Esophagus muscularis mucosa (tissue), 4 donors: ENCODE results near the gene DOK4. TPM values are rescaled to one million over a fixed set of nuclear protein-coding genes. Genes with fewer than 3 reads are reported as not detected.

Source experiments
- DNase-seq: peaks from one replicate; pipeline ENCODE4 v3.0.0-alpha.2; 2017; ENCODE audit errors: extremely low spot score
- H3K27ac ChIP-seq, 4 donors: fragments of 200-600 bp; sonication (generic); replicated peaks in 1 of 4; 1 replicate in 3 of 4; 2 replicates in 1 of 4; pipeline ENCODE4 v1.5.1; 2016 to 2019; ENCODE audit warnings: mild to moderate bottlenecking in 1 of 4
- H3K27me3 ChIP-seq, 4 donors: fragments of 200-600 bp; sonication (generic); one replicate each; pipeline versions ENCODE4 v1.5.1 to v1.6.0; 2016 to 2019
- H3K36me3 ChIP-seq, 4 donors: fragments of 200-600 bp; sonication (generic); one replicate each; pipeline ENCODE4 v1.5.1; 2016 to 2019
- H3K4me1 ChIP-seq, 4 donors: fragments of 200-600 bp; sonication (generic); one replicate each; pipeline ENCODE4 v1.5.1; 2016 to 2019
- H3K4me3 ChIP-seq, 4 donors: fragments of 200-600 bp; sonication (generic); 1 replicate in 2 of 4; 2 replicates in 2 of 4; pipeline ENCODE4 v1.5.1; 2016 to 2019; ENCODE audit warnings: mild to moderate bottlenecking in 4 of 4, moderate library complexity in 1 of 4
- H3K9me3 ChIP-seq, 4 donors: fragments of 200-600 bp; sonication (generic); 1 replicate in 3 of 4; 2 replicates in 1 of 4; pipeline ENCODE4 v1.5.1; 2016 to 2019
- CTCF ChIP-seq, 3 experiments: fragments of 200-600 bp in 2 of 3; fragments of 450-650 bp in 1 of 3; sonication (generic) in 2 of 3; IDR thresholded peaks; one replicate each; pipeline ENCODE4 v1.5.1; 2017 to 2019; ENCODE audit warnings: antibody characterized with exemption in 3 of 3, mild to moderate bottlenecking in 2 of 3, moderate library complexity in 1 of 3
- EP300 ChIP-seq: sonication (generic); formaldehyde crosslinking; IDR thresholded peaks from one replicate; pipeline ENCODE4 v1.6.1; 2017; ENCODE audit warnings: antibody characterized with exemption
- POLR2A ChIP-seq: fragments of 450-650 bp; IDR thresholded peaks from one replicate; pipeline ENCODE4 v1.6.1; 2017; ENCODE audit warnings: antibody characterized with exemption, moderate library complexity, mild to moderate bottlenecking, low read depth
- POLR2AphosphoS5 ChIP-seq, 2 donors: sonication (generic); formaldehyde crosslinking; IDR thresholded peaks; one replicate each; pipeline ENCODE4 v1.6.1; 2017; ENCODE audit warnings: antibody characterized with exemption in 2 of 2
- WGBS: methylation state at CpG from one replicate; pipeline ENCODE4 v1.1.5; 2018; 5-methylcytosine and 5-hydroxymethylcytosine counted together
- intact Hi-C: fragments of 100-400 bp; cut with DNase I; formaldehyde crosslinking; loops from one replicate; pipeline ENCODE4 v1.15.1; 2023
- total RNA-seq, 4 donors: library from RNA; depleted of rRNA; stranded (reverse); fragments of >200 nt; gene quantifications; one replicate each; pipeline versions ENCODE4 v1.1.0 to v1.2.1, GENCODE V29; 2016

Gene DOK4
- total RNA-seq, 4 donors from 2014 or later, result 14.5 to 36.7 (median 29.4) TPM

GRCh38 chr16:57530522-57531252 lies 44.4 kb upstream of the DOK4 start:
- peaks cover 41 to 70% (median 66%) of the 10 kb centered on the region in 4 donors for H3K4me1 ChIP-seq
- whole genome bisulfite sequencing, result 78% methylated on average over 22 of the region's 22 CpGs

GRCh38 chr16:57530104-57530521 lies 43.8 kb upstream of the DOK4 start:
- TF ChIP-seq CTCF (IDR thresholded peaks at IDR 0.05) (peak in 1 of 3 experiments; percentile 9), POLR2A (no peak), POLR2AphosphoS5 (IDR thresholded peaks at IDR 0.05) (peak; percentile 62 to 77), EP300 (no peak)
- Histone ChIP-seq H3K27me3 (no peaks in the 10 kb centered on the region), H3K4me3 (no peak overlapping the region), H3K27ac (peak overlapping the region; percentile 80 to 90 (median 85)), H3K9me3 (no peaks in the 10 kb centered on the region), H3K4me1 (peaks cover 35 to 65% (median 60%) of the 10 kb centered on the region in 4 donors), H3K36me3 (peaks cover 0 to 29% (median 13%) of the 10 kb centered on the region in 4 donors)
- DNase-seq, result no peak
- intact Hi-C loops, result loop anchor here (10.0 kb wide), 1 partner anchor 345 kb away; the partner anchor contains the start of genes PSME3IP1 and RSPRY1
- 17% methylated on average over 7 of the region's 7 CpGs for WGBS

More at GRCh38 chr16:57530522-57531252, 44.4 kb upstream of the DOK4 start:
- intact Hi-C loops, result loop anchor here (10.0 kb wide), 1 partner anchor 346 kb away; the partner anchor contains the start of genes PSME3IP1 and RSPRY1
- peaks cover 0 to 27% (median 13%) of the 10 kb centered on the region in 4 donors for H3K36me3 ChIP-seq
- H3K4me3 ChIP-seq, result no peak overlapping the region
- H3K27me3 ChIP-seq, result no peaks in the 10 kb centered on the region
- H3K27ac ChIP-seq, result peak overlapping the region; percentile 80 to 90 (median 85)
- DNase-seq, result no peak
- no peaks in the 10 kb centered on the region for H3K9me3 ChIP-seq
- TF ChIP-seq EP300 (no peak), POLR2AphosphoS5 (IDR thresholded peaks at IDR 0.05) (no peak), POLR2A (no peak), CTCF (IDR thresholded peaks at IDR 0.05) (no peak)

- no peaks in the 10 kb centered on the region for H3K27me3 ChIP-seq
- peaks cover 0 to 29% (median 13%) of the 10 kb centered on the region in 4 donors for H3K36me3 ChIP-seq
- H3K27ac ChIP-seq, result peak overlapping the region; percentile 80 to 90 (median 85)
- H3K4me1 ChIP-seq, result peaks cover 31 to 60% (median 54%) of the 10 kb centered on the region in 4 donors
- no peak for DNase-seq
- no peak for TF ChIP-seq POLR2A
- TF ChIP-seq POLR2AphosphoS5 (IDR thresholded peaks at IDR 0.05), result no peak
- no peak for TF ChIP-seq EP300
- no peak for TF ChIP-seq CTCF (IDR thresholded peaks at IDR 0.05)
- no peaks in the 10 kb centered on the region for H3K9me3 ChIP-seq
- H3K4me3 ChIP-seq, result no peak overlapping the region
- WGBS, result 64% methylated on average over 14 of the region's 14 CpGs
- intact Hi-C loops, result loop anchor here (5.0 to 10.0 kb wide), 2 partner anchors 227 to 345 kb away; partner anchors contain the start of genes PSME3IP1 and RSPRY1
These were observed 43.3 kb upstream of the DOK4 start for GRCh38 chr16:57529391-57530103.

GRCh38 chr16:57528499-57529390 lies 42.5 kb upstream of the DOK4 start:
- intact Hi-C loops, result loop anchor here (5.0 kb wide), 1 partner anchor 226 kb away; no protein-coding TSS in a partner anchor
- Histone ChIP-seq H3K27me3 (no peaks in the 10 kb centered on the region), H3K27ac (peak overlapping the region in 3 of 4 donors; percentile 83 to 90 (median 87)), H3K9me3 (no peaks in the 10 kb centered on the region), H3K4me3 (no peak overlapping the region), H3K36me3 (peaks cover 0 to 32% (median 13%) of the 10 kb centered on the region in 4 donors), H3K4me1 (peaks cover 30 to 52% (median 46%) of the 10 kb centered on the region in 4 donors)
- 90% methylated on average over 49 of the region's 126 CpGs for WGBS
- TF ChIP-seq EP300, result no peak
- no peak for TF ChIP-seq POLR2AphosphoS5 (IDR thresholded peaks at IDR 0.05)
- TF ChIP-seq POLR2A, result no peak
- TF ChIP-seq CTCF (IDR thresholded peaks at IDR 0.05), result no peak
- no peak for DNase-seq
